Measurements from ENCODE around the gene FEM1B. TPM values are rescaled to one million over a fixed set of nuclear protein-coding genes. Genes with fewer than 3 reads are reported as not detected.

The FEM1B gene
- total RNA-seq, 1 experiment from 2014 or later = 47.3 TPM

- Histone ChIP-seq H3K36me3 (ENCODE audit: insufficient read depth, low read length, poor library complexity, severe bottlenecking) (no peaks in the 10 kb centered on the region), H3K9me3 (ENCODE audit: low read depth, low read length, poor library complexity, severe bottlenecking) (no peaks in the 10 kb centered on the region), H3K4me1 (ENCODE audit: insufficient read depth, low read length, poor library complexity, severe bottlenecking) (peaks cover 4% of the 10 kb centered on the region), H3K27ac (ENCODE audit: low read depth, low read length, poor library complexity, severe bottlenecking) (no peak overlapping the region), H3K27me3 (replicated peaks; ENCODE audit: insufficient read depth, low read depth, low read length, poor library complexity) (peaks cover 24% of the 10 kb centered on the region), H3K4me3 (ENCODE audit: low read depth, low read length, poor library complexity, severe bottlenecking) (no peak overlapping the region)
- DNase-seq (ENCODE audit: low spot score) = no peak
- ChIA-PET POLR2A (ENCODE audit: low non-redundant PET) (interaction anchor here (0.6 kb wide), 1 partner anchor 11 kb away, joined by 10 read pairs; no protein-coding TSS in a partner anchor), CTCF (no interaction called here)
- TF ChIP-seq CTCF (conservative IDR thresholded peaks at IDR 0.05; ENCODE audit: low read depth, low read length) (no peak), EZH2 (IDR thresholded peaks at IDR 0.05; ENCODE audit: borderline replicate concordance, low read depth, low read length, poor library complexity, severe bottlenecking) (no peak)
- no TSS peak for BruUV-seq (replicated peaks)
- intact Hi-C loops (cut with micrococcal nuclease; ENCODE audit: unreplicated experiment) = no loop called here
Measured at GRCh38 chr15:68261241-68261640, 16.3 kb upstream of the FEM1B start.

- H3K36me3 ChIP-seq (ENCODE audit: insufficient read depth, low read length, poor library complexity, severe bottlenecking) = no peaks in the 10 kb centered on the region
- BruUV-seq (replicated peaks) = no TSS peak
- DNase-seq (ENCODE audit: low spot score) = no peak
- no peaks in the 10 kb centered on the region for H3K9me3 ChIP-seq (ENCODE audit: low read depth, low read length, poor library complexity, severe bottlenecking)
- no peak overlapping the region for H3K27ac ChIP-seq (ENCODE audit: low read depth, low read length, poor library complexity, severe bottlenecking)
- no peak overlapping the region for H3K4me3 ChIP-seq (ENCODE audit: low read depth, low read length, poor library complexity, severe bottlenecking)
- H3K27me3 ChIP-seq (replicated peaks; ENCODE audit: insufficient read depth, low read depth, low read length, poor library complexity) = peaks cover 24% of the 10 kb centered on the region
- intact Hi-C loops (cut with micrococcal nuclease; ENCODE audit: unreplicated experiment) = no loop called here
- peaks cover 4% of the 10 kb centered on the region for H3K4me1 ChIP-seq (ENCODE audit: insufficient read depth, low read length, poor library complexity, severe bottlenecking)
- TF ChIP-seq EZH2 (IDR thresholded peaks at IDR 0.05; ENCODE audit: borderline replicate concordance, low read depth, low read length, poor library complexity, severe bottlenecking) = no peak
- TF ChIP-seq CTCF (conservative IDR thresholded peaks at IDR 0.05; ENCODE audit: low read depth, low read length) = no peak
- CTCF ChIA-PET = interaction anchor here (0.7 kb wide), 1 partner anchor 9 kb away, joined by 3 read pairs; no protein-coding TSS in a partner anchor
- POLR2A ChIA-PET (ENCODE audit: low non-redundant PET) = interaction anchor here (0.6 kb wide), 1 partner anchor 11 kb away, joined by 10 read pairs; no protein-coding TSS in a partner anchor
Measured at GRCh38 chr15:68261980-68262379, 15.6 kb upstream of the FEM1B start.

GRCh38 chr15:68262514-68263356, 14.8 kb upstream of the FEM1B start:
- POLR2A ChIA-PET (ENCODE audit: low non-redundant PET) = interaction anchor here (0.6 kb wide), 1 partner anchor 358 kb away, joined by 3 read pairs; no protein-coding TSS in a partner anchor

More at GRCh38 chr15:68262514-68263356, 14.8 kb upstream of the FEM1B start:
- H3K27me3 ChIP-seq (replicated peaks; ENCODE audit: insufficient read depth, low read depth, low read length, poor library complexity) = peaks cover 28% of the 10 kb centered on the region
- DNase-seq (ENCODE audit: low spot score) = no peak
- H3K27ac ChIP-seq (ENCODE audit: low read depth, low read length, poor library complexity, severe bottlenecking) = no peak overlapping the region
- H3K36me3 ChIP-seq (ENCODE audit: insufficient read depth, low read length, poor library complexity, severe bottlenecking) = no peaks in the 10 kb centered on the region
- H3K4me1 ChIP-seq (ENCODE audit: insufficient read depth, low read length, poor library complexity, severe bottlenecking) = no peaks in the 10 kb centered on the region
- CTCF ChIA-PET = interaction anchor here (0.7 kb wide), 1 partner anchor 10 kb away, joined by 3 read pairs; no protein-coding TSS in a partner anchor
- H3K4me3 ChIP-seq (ENCODE audit: low read depth, low read length, poor library complexity, severe bottlenecking) = no peak overlapping the region
- H3K9me3 ChIP-seq (ENCODE audit: low read depth, low read length, poor library complexity, severe bottlenecking) = no peaks in the 10 kb centered on the region
- BruUV-seq (replicated peaks) = no TSS peak
- intact Hi-C loops (cut with micrococcal nuclease; ENCODE audit: unreplicated experiment) = no loop called here
- TF ChIP-seq EZH2 (IDR thresholded peaks at IDR 0.05; ENCODE audit: borderline replicate concordance, low read depth, low read length, poor library complexity, severe bottlenecking) (no peak), CTCF (conservative IDR thresholded peaks at IDR 0.05; ENCODE audit: low read depth, low read length) (no peak)

Measured in A673 (cell line).